ENCODE measurements around the gene FSTL1. TPM values are rescaled to one million over a fixed set of nuclear protein-coding genes. Genes with fewer than 3 reads are reported as not detected.
A peak's percentile ranks its signal among the peaks of the same experiment; 100 is the strongest.

Gene FSTL1
- total RNA-seq: 217 TPM
- long read RNA-seq, full-length matches to known transcripts: 97 of 118 reads
- long read RNA-seq, partial matches to known transcripts: 16 of 118 reads
- long read RNA-seq, other reads (novel, unspliced or antisense): 5 of 118 reads

- ATAC-seq (peak; percentile 85), DNase-seq (ENCODE audit: missing footprints) (peak; percentile 84)
- intact Hi-C loops (cut with DNase I): loop anchor here (1.0 to 2.0 kb wide), 3 partner anchors 32 to 106 kb away; no protein-coding TSS in a partner anchor
Measured at GRCh38 chr3:120450600-120451271, at the start of gene FSTL1. TSS of gene FSTL1 (minus strand) at chr3:120450992. CDS start at chr3:120450746, 246 bp downstream.

GRCh38 chr3:120498556-120499346 lies 48.0 kb upstream of the FSTL1 start:
- intact Hi-C loops (cut with DNase I): no loop called here
- DNase-seq (ENCODE audit: missing footprints) (no peak), ATAC-seq (peak; percentile 50)

GRCh38 chr3:120497818-120498217 lies 47.0 kb upstream of the FSTL1 start:
- ATAC-seq: no peak
- intact Hi-C loops (cut with DNase I): no loop called here
- no peak for DNase-seq (ENCODE audit: missing footprints)

- intact Hi-C loops (cut with DNase I): no loop called here
- no peak for DNase-seq (ENCODE audit: missing footprints)
- ATAC-seq: peak; percentile 62
Measured at GRCh38 chr3:120497336-120497735, 46.5 kb upstream of the FSTL1 start.

GRCh38 chr3:120496278-120497002 lies 45.6 kb upstream of the FSTL1 start:
- intact Hi-C loops (cut with DNase I): no loop called here
- ATAC-seq: peak; percentile 45
- DNase-seq (ENCODE audit: missing footprints): no peak

GRCh38 chr3:120495809-120496208 lies 45.0 kb upstream of the FSTL1 start:
- intact Hi-C loops (cut with DNase I): no loop called here
- no peak for ATAC-seq
- no peak for DNase-seq (ENCODE audit: missing footprints)

GRCh38 chr3:120492103-120492502 lies 41.3 kb upstream of the FSTL1 start:
- intact Hi-C loops (cut with DNase I): no loop called here
- DNase-seq (ENCODE audit: missing footprints) (no peak), ATAC-seq (no peak)

- intact Hi-C loops (cut with DNase I): no loop called here
- no peak for DNase-seq (ENCODE audit: missing footprints)
- no peak for ATAC-seq
Measured at GRCh38 chr3:120489421-120489820, 38.6 kb upstream of the FSTL1 start.

GRCh38 chr3:120488296-120488695 lies 37.5 kb upstream of the FSTL1 start:
- DNase-seq (ENCODE audit: missing footprints): no peak
- ATAC-seq: no peak
- intact Hi-C loops (cut with DNase I): no loop called here

GRCh38 chr3:120487191-120487650 lies 36.4 kb upstream of the FSTL1 start:
- intact Hi-C loops (cut with DNase I): no loop called here
- DNase-seq (ENCODE audit: missing footprints) (no peak), ATAC-seq (peak; percentile 81)

GRCh38 chr3:120481081-120481480 lies 30.3 kb upstream of the FSTL1 start:
- intact Hi-C loops (cut with DNase I): no loop called here
- no peak for DNase-seq (ENCODE audit: missing footprints)
- ATAC-seq: no peak

GRCh38 chr3:120477781-120478180 lies 27.0 kb upstream of the FSTL1 start:
- DNase-seq (ENCODE audit: missing footprints): no peak
- ATAC-seq: peak; percentile 83
- intact Hi-C loops (cut with DNase I): no loop called here

GRCh38 chr3:120475722-120476377 lies 25.1 kb upstream of the FSTL1 start:
- no peak for ATAC-seq
- DNase-seq (ENCODE audit: missing footprints): no peak
- intact Hi-C loops (cut with DNase I): no loop called here

- intact Hi-C loops (cut with DNase I): no loop called here
- no peak for DNase-seq (ENCODE audit: missing footprints)
- no peak for ATAC-seq
Measured at GRCh38 chr3:120473896-120474675, 23.3 kb upstream of the FSTL1 start.

GRCh38 chr3:120473389-120473788 lies 22.6 kb upstream of the FSTL1 start:
- intact Hi-C loops (cut with DNase I): no loop called here
- DNase-seq (ENCODE audit: missing footprints) (no peak), ATAC-seq (no peak)

- DNase-seq (ENCODE audit: missing footprints): no peak
- intact Hi-C loops (cut with DNase I): no loop called here
- no peak for ATAC-seq
Measured at GRCh38 chr3:120472121-120472844, 21.5 kb upstream of the FSTL1 start.

- intact Hi-C loops (cut with DNase I): loop anchor here (2.0 kb wide), 2 partner anchors 53 to 83 kb away; no protein-coding TSS in a partner anchor
- no peak for ATAC-seq
- no peak for DNase-seq (ENCODE audit: missing footprints)
Measured at GRCh38 chr3:120471643-120472042, 20.9 kb upstream of the FSTL1 start.
